Chondrocyte (in vitro differentiated cells): Measurements from ENCODE around the gene WIPF1. TPM values are rescaled to one million over a fixed set of nuclear protein-coding genes. Genes with fewer than 3 reads are reported as not detected.

Experiments used
- DNase-seq: peaks from one replicate; pipeline ENCODE4 v3.0.0; 2021; ENCODE audit warnings: mixed read lengths, low spot score
- H3K27ac Mint-ChIP-seq: one replicate; pipeline ENCODE4 v1.8.0; 2021; ENCODE audit warnings: mild to moderate bottlenecking, moderate library complexity, mixed read lengths; ENCODE audit not compliant: unreplicated experiment
- H3K27me3 Mint-ChIP-seq: 2 replicates; pipeline ENCODE4 v1.8.0; 2021; ENCODE audit warnings: low read depth, mixed read lengths
- H3K36me3 Mint-ChIP-seq: 2 replicates; pipeline ENCODE4 v1.8.0; 2021; ENCODE audit warnings: low read depth, mixed read lengths
- H3K4me1 Mint-ChIP-seq: 2 replicates; pipeline ENCODE4 v1.8.0; 2021; ENCODE audit warnings: low read depth, mild to moderate bottlenecking, mixed read lengths
- H3K4me3 Mint-ChIP-seq: one replicate; pipeline ENCODE4 v1.8.0; 2021; ENCODE audit warnings: mild to moderate bottlenecking, moderate library complexity, mixed read lengths; ENCODE audit not compliant: unreplicated experiment
- H3K9me3 Mint-ChIP-seq: 2 replicates; pipeline ENCODE4 v1.8.0; 2021; ENCODE audit warnings: low read depth, mixed read lengths
- CTCF ChIP-seq: fragments of 200-600 bp; sonication (generic); IDR thresholded peaks from 2 replicates; pipeline ENCODE4 v1.5.0; 2021; ENCODE audit warnings: antibody characterized with exemption, mild to moderate bottlenecking, moderate library complexity
- total RNA-seq: library from RNA; stranded (reverse); gene quantifications from 3 replicates; pipeline ENCODE4 v1.2.1, GENCODE V29; 2021

WIPF1 gene
- total RNA-seq, 1 donor from 2014 or later: 60.0 TPM

- Mint-ChIP-seq H3K4me1 (peaks cover 81% of the 10 kb centered on the region), H3K27ac (peak overlapping the region; percentile 97)
These were observed 4.6 kb downstream of the WIPF1 start for GRCh38 chr2:174593041-174593440.

GRCh38 chr2:174591740-174592139 lies 5.9 kb downstream of the WIPF1 start:
- Mint-ChIP-seq H3K9me3 (no peaks in the 10 kb centered on the region), H3K27ac (peak overlapping the region; percentile 55), H3K4me3 (no peak overlapping the region), H3K4me1 (peaks cover 77% of the 10 kb centered on the region), H3K27me3 (no peaks in the 10 kb centered on the region), H3K36me3 (no peaks in the 10 kb centered on the region)
- DNase-seq: no peak
- TF ChIP-seq CTCF: no peak

More at GRCh38 chr2:174593041-174593440, 4.6 kb downstream of the WIPF1 start:
- H3K9me3 Mint-ChIP-seq: no peaks in the 10 kb centered on the region
- peak overlapping the region; percentile 62 for H3K4me3 Mint-ChIP-seq
- no peak for DNase-seq
- no peaks in the 10 kb centered on the region for H3K36me3 Mint-ChIP-seq
- no peak for TF ChIP-seq CTCF
- H3K27me3 Mint-ChIP-seq: no peaks in the 10 kb centered on the region

- DNase-seq: no peak
- Mint-ChIP-seq H3K4me1 (peaks cover 73% of the 10 kb centered on the region), H3K27me3 (no peaks in the 10 kb centered on the region), H3K27ac (peak overlapping the region; percentile 55), H3K4me3 (no peak overlapping the region), H3K36me3 (no peaks in the 10 kb centered on the region), H3K9me3 (no peaks in the 10 kb centered on the region)
- no peak for TF ChIP-seq CTCF
These were observed 6.5 kb downstream of the WIPF1 start for GRCh38 chr2:174590928-174591648.

GRCh38 chr2:174590346-174590745 lies 7.3 kb downstream of the WIPF1 start:
- no peak for DNase-seq
- Mint-ChIP-seq H3K9me3 (no peaks in the 10 kb centered on the region), H3K36me3 (no peaks in the 10 kb centered on the region), H3K4me1 (peaks cover 66% of the 10 kb centered on the region), H3K27me3 (no peaks in the 10 kb centered on the region), H3K4me3 (no peak overlapping the region), H3K27ac (peak overlapping the region; percentile 61)
- no peak for TF ChIP-seq CTCF

- no peak for TF ChIP-seq CTCF
- no peak overlapping the region for H3K27ac Mint-ChIP-seq
- no peaks in the 10 kb centered on the region for H3K27me3 Mint-ChIP-seq
- no peak for DNase-seq
- H3K4me1 Mint-ChIP-seq: peaks cover 56% of the 10 kb centered on the region
- H3K4me3 Mint-ChIP-seq: no peak overlapping the region
- H3K36me3 Mint-ChIP-seq: peaks cover 6% of the 10 kb centered on the region
- no peaks in the 10 kb centered on the region for H3K9me3 Mint-ChIP-seq
These were observed 8.3 kb downstream of the WIPF1 start for GRCh38 chr2:174589334-174589733.
